Fibroblast of the aortic adventitia (primary cell): Measurements from ENCODE around the gene VAMP4. TPM values are rescaled to one million over a fixed set of nuclear protein-coding genes. Genes with fewer than 3 reads are reported as not detected.

Experiments
- DNase-seq: peaks from one replicate; pipeline ENCODE4 v3.0.0-alpha.2; 2010; ENCODE audit warnings: low read depth
- H3K4me3 ChIP-seq: 2 replicates; pipeline ENCODE4 v1.5.1; 2011; ENCODE audit warnings: low read depth, mild to moderate bottlenecking, control low read depth, low read length, moderate library complexity
- total RNA-seq: library from RNA; depleted of rRNA; stranded (reverse); fragments of >200 nt; gene quantifications from 2 replicates; pipeline ENCODE4 v1.2.3, GENCODE V29; 2012; ENCODE audit warnings: low replicate concordance
- TF ChIP-seq, protein P1 (sequence below): IDR thresholded peaks from 2 replicates; pipeline ENCODE4 v1.5.1; 2011; ENCODE audit warnings: mild to moderate bottlenecking, low read length, control low read depth, inconsistent platforms; ENCODE audit not compliant: insufficient read depth

VAMP4 gene
- total RNA-seq, 1 donor, result 10.7 TPM

DNA sequence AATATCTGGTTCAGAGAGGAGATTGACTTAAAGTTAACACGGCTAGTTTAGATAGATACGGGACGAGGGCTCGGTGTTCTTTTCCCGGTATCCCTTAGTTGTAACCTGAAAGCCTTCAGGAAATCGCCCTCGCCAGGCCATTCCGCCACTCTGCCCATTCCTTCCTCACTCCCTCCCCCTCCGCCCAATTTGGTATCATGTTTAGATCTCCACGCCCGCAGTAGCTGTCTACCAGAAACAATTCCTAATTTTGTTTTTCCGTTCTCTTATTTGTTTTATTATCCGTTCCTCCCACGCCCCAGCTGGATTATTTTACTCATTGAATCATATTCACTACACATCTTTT is 685 bp upstream of the VAMP4 start:
- peak; percentile 51 for DNase-seq
- H3K4me3 ChIP-seq, result peak overlapping the region; percentile 95
- TF ChIP-seq, protein P1, sequence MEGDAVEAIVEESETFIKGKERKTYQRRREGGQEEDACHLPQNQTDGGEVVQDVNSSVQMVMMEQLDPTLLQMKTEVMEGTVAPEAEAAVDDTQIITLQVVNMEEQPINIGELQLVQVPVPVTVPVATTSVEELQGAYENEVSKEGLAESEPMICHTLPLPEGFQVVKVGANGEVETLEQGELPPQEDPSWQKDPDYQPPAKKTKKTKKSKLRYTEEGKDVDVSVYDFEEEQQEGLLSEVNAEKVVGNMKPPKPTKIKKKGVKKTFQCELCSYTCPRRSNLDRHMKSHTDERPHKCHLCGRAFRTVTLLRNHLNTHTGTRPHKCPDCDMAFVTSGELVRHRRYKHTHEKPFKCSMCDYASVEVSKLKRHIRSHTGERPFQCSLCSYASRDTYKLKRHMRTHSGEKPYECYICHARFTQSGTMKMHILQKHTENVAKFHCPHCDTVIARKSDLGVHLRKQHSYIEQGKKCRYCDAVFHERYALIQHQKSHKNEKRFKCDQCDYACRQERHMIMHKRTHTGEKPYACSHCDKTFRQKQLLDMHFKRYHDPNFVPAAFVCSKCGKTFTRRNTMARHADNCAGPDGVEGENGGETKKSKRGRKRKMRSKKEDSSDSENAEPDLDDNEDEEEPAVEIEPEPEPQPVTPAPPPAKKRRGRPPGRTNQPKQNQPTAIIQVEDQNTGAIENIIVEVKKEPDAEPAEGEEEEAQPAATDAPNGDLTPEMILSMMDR, result no peak

DNA sequence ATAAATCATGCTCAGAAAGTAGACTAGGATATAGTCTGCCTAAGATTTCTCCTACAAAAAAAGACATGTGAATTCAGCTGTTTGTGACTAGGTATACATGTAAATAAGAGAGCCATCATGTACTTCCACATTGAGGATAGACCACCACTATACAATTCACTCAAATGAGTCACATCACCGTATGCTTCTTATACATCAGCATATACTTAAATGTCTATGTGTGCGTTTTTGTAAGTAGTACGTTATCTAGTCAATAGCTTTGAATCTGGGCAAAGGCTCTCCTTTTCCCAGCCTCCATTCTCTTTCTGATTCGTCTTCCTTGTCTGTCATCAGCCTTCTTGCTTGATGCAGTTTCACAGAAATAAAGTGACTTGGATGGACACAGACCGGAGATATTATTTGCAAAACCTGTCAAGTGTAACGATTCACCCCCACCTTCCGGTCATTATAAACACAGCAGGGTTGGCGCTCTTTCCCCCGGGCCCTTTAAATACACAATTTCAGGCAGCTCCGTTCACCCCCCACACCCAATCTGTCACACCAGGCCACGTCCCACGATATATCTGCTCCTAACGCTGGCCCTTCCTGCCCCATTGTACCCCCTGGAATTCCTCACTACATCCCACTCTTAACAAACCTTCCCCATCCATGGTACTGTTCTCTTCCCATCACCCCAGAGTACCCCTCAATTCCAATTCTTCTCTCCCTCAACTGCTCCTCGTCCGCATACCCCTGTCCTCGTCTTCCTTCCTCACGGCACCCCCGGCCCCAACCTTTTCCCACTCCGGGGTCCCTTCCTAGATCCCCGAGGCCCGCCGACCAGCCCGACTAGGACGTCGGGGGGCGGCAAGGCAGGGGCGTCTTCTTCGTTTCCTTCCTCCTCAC is 636 bp downstream of the VAMP4 start:
- TF ChIP-seq, protein P1, result peak; percentile 39
- peak overlapping the region; percentile 95 for H3K4me3 ChIP-seq
- peak; percentile 35 for DNase-seq

DNA sequence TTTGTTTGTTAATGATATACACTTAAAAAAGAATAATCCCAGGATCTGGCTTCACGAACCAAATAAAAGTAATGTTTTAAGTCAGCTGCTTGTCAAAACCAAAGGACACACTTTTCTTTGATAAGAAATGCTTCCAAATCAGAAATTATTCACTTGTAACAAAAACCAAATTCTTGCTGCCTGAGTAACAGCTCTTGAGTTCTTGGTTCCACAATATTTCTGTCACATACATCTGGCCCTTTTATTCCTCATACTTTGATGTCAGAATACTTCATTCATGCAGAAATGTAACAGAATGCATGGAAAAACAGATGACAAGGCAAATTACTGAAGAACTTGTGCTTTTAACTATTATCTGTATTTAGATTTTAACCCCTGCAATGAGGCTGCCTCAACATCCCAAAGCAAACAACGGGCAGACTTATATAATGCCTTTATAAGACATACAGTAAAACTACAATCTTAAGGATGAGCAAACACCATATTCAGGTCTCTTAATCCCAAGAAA is 1.5 kb downstream of the VAMP4 start:
- DNase-seq, result peak; percentile 26
- TF ChIP-seq, protein P1, result no peak
- peak overlapping the region; percentile 95 for H3K4me3 ChIP-seq

DNA sequence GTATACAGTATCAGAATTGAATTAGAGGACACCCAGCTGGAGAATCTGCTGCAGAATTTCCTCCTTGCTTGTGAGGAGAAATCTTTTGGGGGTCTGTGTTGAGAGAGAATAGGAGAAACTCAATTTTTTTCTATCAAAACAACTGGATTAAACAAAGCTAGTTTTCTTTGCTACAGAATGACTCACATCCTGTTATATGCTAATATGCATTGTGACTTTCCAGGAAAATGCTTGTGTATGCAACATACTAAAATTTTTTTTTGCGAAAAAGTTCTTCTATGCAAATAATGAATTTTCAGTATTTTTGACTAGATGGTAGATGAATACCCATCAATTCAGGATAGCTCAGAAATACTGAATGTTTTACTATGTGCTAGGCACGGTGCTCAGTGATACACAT is 2.2 kb downstream of the VAMP4 start:
- H3K4me3 ChIP-seq, result no peak overlapping the region
- DNase-seq, result peak; percentile 24
- TF ChIP-seq, protein P1, result no peak

DNA sequence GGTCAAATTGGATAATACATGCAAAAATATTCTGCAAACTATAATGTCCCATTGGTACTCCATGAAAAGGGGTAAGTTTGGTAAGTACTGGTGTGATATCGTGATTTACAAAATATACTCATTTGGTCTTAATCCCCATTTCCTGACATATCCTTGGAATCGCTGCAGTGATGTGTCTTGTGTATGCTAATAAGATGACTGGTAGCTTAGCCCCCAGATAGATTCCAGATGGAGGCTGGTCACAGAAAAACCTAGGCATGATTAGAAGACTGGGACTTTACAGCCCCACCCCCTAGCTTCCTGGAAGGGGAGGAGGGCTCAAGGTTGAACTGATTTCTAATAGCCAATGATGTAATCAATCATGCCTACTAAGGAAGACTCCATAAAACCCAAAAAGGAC is 3.0 kb downstream of the VAMP4 start:
- no peak for DNase-seq
- no peak overlapping the region for H3K4me3 ChIP-seq
- TF ChIP-seq, protein P1, result no peak

DNA sequence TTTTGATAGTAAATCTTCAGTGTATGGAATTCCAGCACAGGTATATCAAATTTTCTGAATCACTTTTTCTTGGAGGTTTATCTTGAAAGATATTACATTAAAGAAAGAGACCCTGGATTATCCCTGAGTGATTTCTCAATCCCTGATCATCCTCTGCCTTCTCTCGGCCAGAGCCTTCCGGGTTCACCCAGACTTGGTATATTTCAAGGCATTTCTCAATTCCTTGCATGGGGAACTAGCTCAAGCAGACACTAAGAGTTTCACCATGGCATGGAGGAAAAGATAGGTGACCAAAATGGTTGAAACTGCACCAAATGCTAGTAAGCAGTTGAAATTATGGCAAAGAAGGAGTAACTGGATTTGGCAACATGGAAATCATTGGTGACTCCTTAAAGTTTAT is 5.7 kb downstream of the VAMP4 start:
- TF ChIP-seq, protein P1, result no peak
- H3K4me3 ChIP-seq, result no peak overlapping the region
- DNase-seq, result no peak

DNA sequence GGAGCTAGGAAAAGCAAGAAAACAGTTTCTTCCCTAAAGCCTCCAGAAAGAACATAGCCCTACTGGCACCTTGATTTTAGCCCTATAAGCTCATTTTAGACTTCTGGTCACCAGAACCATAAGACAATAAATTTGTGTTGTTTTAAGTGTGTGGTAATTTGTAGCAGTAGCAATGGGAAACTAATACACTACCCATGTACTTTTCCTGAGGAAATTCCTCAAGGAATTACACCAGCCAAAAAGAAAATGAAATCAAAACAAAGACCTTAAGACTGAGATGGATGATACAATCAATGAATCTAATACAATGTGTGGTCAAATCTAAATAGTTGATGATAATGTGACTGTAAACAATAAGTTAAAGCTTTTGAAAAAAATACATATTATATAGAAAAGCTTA is 11.8 kb downstream of the VAMP4 start:
- DNase-seq, result peak; percentile 27
- TF ChIP-seq, protein P1, result no peak
- H3K4me3 ChIP-seq, result no peak overlapping the region
